IPS-NIHi7 (cell line): ENCODE results near the gene NR2C1.
"Not testable (repeated sequence)": the region's sequence is repeated elsewhere in the genome, so short reads cannot be mapped to it uniquely, and the experiment has no call there.

Experiments used
- DNase-seq: peaks from one replicate; pipeline ENCODE4 v3.0.0; 2012; ENCODE audit warnings: mixed read lengths; ENCODE audit errors: extremely low spot score

The NR2C1 gene

GRCh38 chr12:95072900-95073697 lies at the start of gene NR2C1:
NR2C1 (minus strand) TSS chr12:95073618; CDS start chr12:95067384, 6,234 bp downstream.
- peak; percentile 100 for DNase-seq

GRCh38 chr12:95118788-95119179 lies 45.4 kb upstream of the NR2C1 start:
- DNase-seq = no peak

GRCh38 chr12:95118138-95118787 lies 44.8 kb upstream of the NR2C1 start:
- no peak for DNase-seq

- peak; percentile 52 for DNase-seq
Observed at GRCh38 chr12:95117178-95117599, 43.8 kb upstream of the NR2C1 start.

GRCh38 chr12:95116773-95117172 lies 43.4 kb upstream of the NR2C1 start:
- peak; percentile 21 for DNase-seq

- no peak for DNase-seq
Observed at GRCh38 chr12:95116341-95116740, 42.9 kb upstream of the NR2C1 start.

GRCh38 chr12:95115641-95116040 lies 42.2 kb upstream of the NR2C1 start:
- no peak for DNase-seq

GRCh38 chr12:95114766-95115405 lies 41.5 kb upstream of the NR2C1 start:
- DNase-seq = peak; percentile 19

GRCh38 chr12:95107362-95107761 lies 33.9 kb upstream of the NR2C1 start:
- DNase-seq = no peak

- DNase-seq = no peak
Observed at GRCh38 chr12:95105540-95105939, 32.1 kb upstream of the NR2C1 start.

- DNase-seq = no peak
Observed at GRCh38 chr12:95104919-95105452, 31.6 kb upstream of the NR2C1 start.

- DNase-seq = no peak
Observed at GRCh38 chr12:95102916-95103671, 29.7 kb upstream of the NR2C1 start.

- DNase-seq = not testable (repeated sequence)
Observed at GRCh38 chr12:95101957-95102356, 28.5 kb upstream of the NR2C1 start.

- peak; percentile 15 for DNase-seq
Observed at GRCh38 chr12:95100264-95101190, 27.1 kb upstream of the NR2C1 start.

GRCh38 chr12:95099270-95099790 lies 25.9 kb upstream of the NR2C1 start:
- no peak for DNase-seq

- no peak for DNase-seq
Observed at GRCh38 chr12:95096852-95097251, 23.4 kb upstream of the NR2C1 start.

GRCh38 chr12:95096378-95096777 lies 23.0 kb upstream of the NR2C1 start:
- no peak for DNase-seq

GRCh38 chr12:95095866-95096265 lies 22.4 kb upstream of the NR2C1 start:
- not testable (repeated sequence) for DNase-seq

- DNase-seq = no peak
Observed at GRCh38 chr12:95089462-95089861, 16.0 kb upstream of the NR2C1 start.

GRCh38 chr12:95088379-95088778 lies 15.0 kb upstream of the NR2C1 start:
- DNase-seq = no peak
